HG03066 (cell line): ENCODE measurements around the gene NPAS2.

ENCODE experiments used
- ATAC-seq: cut with Tn5 transposase; IDR thresholded peaks from one replicate; pipeline ENCODE4 v1.9.1; 2021; ENCODE audit warnings: low read depth; ENCODE audit not compliant: unreplicated experiment

NPAS2 gene

GRCh38 chr2:100902817-100903405 is 83.0 kb downstream of the NPAS2 start:
- no peak for ATAC-seq

GRCh38 chr2:100903534-100904258 is 83.8 kb downstream of the NPAS2 start:
- no peak for ATAC-seq

- no peak for ATAC-seq
Measured at GRCh38 chr2:100905132-100905805, 85.3 kb downstream of the NPAS2 start.

- no peak for ATAC-seq
Measured at GRCh38 chr2:100906131-100906530, 86.2 kb downstream of the NPAS2 start.

GRCh38 chr2:100906679-100907078 is 86.7 kb downstream of the NPAS2 start:
- no peak for ATAC-seq

GRCh38 chr2:100907832-100908231 is 87.9 kb downstream of the NPAS2 start:
- ATAC-seq = no peak

- no peak for ATAC-seq
Measured at GRCh38 chr2:100909534-100910081, 89.7 kb downstream of the NPAS2 start.

GRCh38 chr2:100910111-100910510 is 90.2 kb downstream of the NPAS2 start:
- ATAC-seq = no peak

GRCh38 chr2:100919316-100919715 is 99.4 kb downstream of the NPAS2 start:
- ATAC-seq = no peak

- ATAC-seq = no peak
Measured at GRCh38 chr2:100921685-100922161, 101.8 kb downstream of the NPAS2 start.

- ATAC-seq = no peak
Measured at GRCh38 chr2:100923461-100924060, 103.6 kb downstream of the NPAS2 start.

- ATAC-seq = no peak
Measured at GRCh38 chr2:100924122-100924519, 104.2 kb downstream of the NPAS2 start.

GRCh38 chr2:100924520-100925451 is 104.8 kb downstream of the NPAS2 start:
- peak; percentile 80 for ATAC-seq

GRCh38 chr2:100928235-100928634 is 108.3 kb downstream of the NPAS2 start:
- ATAC-seq = no peak

- no peak for ATAC-seq
Measured at GRCh38 chr2:100929147-100929546, 109.2 kb downstream of the NPAS2 start.

GRCh38 chr2:100934504-100935371 is 114.8 kb downstream of the NPAS2 start:
- ATAC-seq = no peak

- no peak for ATAC-seq
Measured at GRCh38 chr2:100935372-100935752, 115.4 kb downstream of the NPAS2 start.

- no peak for ATAC-seq
Measured at GRCh38 chr2:100936070-100936741, 116.3 kb downstream of the NPAS2 start.
